HG03066 (cell line): ENCODE results near the gene BCOR.

Source experiments
- ATAC-seq: cut with Tn5 transposase; IDR thresholded peaks from one replicate; pipeline ENCODE4 v1.9.1; 2021; ENCODE audit warnings: low read depth; ENCODE audit not compliant: unreplicated experiment

BCOR gene

DNA sequence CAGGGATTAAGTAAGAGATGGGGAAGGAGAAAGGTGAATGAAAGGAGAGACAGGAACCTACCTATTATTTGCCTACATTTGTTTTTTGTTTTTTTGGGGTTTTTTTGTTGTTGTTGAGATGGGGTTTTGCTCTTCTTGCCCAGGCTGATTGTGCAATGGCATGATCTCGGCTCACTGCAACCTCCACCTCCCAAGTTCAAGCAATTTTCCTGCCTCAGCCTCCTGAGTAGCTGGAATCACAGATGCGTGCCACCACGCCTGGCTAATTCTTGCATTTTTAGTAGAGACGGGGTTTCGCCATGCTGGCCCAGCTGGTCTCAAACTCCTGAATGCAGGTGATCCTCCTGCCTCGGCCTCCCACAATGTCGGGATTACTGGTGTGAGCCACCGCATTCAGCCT, 57.9 kb downstream of the BCOR start:
- ATAC-seq, result no peak

DNA sequence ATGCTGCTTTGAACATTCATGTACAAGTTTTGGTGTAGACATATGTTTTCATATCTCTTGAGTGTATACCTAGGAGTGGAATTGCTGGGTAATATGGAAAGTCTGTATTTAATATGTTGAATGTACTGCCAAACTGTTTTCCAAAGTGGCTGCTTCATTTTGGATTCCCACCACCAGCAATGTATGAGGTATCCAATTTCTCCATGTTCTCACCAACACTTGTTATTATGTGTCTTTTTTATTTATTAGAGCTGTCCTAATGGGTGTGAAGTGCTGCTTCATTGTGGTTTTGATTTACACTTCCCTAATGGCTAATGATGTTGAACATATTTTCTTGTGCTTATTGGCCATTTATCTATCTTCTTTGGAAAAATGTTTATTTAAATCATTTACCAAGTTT, 60.4 kb downstream of the BCOR start:
- no peak for ATAC-seq

DNA sequence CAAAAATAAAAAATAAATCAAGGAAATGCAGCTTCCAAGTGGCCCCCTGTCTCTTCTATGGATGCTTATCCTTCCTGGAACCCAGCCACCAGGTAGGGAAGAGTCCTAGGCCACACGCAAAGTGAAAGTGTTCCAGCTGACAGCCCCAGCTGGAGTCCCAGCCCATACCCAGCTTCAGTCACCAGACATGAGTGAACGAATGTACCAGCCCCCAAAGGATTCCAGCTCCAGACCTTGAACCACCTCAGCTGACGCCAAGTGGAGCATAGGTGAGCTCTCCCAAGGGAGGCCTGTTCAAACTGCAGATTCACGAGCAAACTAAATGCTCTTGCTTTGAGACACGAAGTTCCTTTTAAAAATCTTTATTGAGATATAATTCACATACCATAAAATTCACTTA, 62.0 kb downstream of the BCOR start:
- no peak for ATAC-seq

DNA sequence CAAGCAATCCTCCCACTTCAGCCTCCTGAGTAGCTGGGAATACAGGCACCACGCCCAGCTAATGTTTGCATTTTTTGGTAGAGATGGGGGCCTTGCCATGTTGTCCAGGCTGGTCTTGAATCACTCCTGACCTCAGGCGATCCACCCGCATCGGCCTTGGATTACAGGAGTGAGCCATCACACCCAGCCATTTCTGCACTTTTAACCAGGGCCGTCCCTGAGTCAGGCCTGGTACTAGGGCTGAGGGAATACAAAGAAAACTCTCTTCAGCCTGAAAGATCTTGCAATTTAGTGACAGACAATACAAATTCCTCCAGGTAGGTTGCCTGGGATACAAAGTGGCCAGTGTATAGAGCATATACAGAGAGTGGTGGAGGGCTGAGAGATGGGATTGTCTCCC, 65.8 kb downstream of the BCOR start:
- no peak for ATAC-seq

DNA sequence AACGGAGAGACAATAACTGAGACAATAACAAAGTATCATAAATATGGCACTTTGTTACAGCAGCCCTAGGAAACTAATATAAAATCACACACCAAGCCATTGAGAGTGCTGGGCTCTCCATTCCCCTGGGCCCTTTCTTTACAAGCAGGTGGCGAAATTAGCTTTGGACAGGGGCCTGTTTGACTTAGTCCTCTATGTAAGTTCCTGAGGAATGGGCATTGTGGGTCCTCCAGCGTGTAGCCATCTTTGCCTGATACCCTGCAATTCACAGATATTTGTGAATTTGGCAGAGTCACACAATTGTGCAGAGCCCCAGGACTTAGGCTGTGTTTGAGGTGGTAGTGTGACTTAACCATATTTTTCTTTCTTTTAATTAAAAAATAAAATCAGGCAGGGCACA, 67.6 kb downstream of the BCOR start:
- no peak for ATAC-seq

DNA sequence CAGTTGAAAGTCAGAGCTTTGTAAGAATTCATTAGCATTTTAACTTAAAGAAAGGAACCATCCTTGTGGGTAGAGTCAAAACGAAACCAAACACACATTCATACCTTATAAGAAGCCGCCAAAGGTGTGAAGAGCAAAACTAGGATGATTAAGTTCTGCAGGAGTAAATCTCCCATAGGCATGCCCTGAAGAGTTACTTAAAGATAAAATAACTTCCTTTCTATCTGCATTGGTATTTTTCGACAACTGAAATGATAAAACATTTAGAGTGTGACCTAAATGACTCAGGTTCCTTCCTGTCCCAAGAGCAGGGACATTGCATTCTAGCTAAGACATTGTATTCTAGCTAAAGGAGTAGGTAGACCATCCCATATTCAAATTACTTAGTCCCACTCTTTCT, 75.3 kb downstream of the BCOR start:
- no peak for ATAC-seq

DNA sequence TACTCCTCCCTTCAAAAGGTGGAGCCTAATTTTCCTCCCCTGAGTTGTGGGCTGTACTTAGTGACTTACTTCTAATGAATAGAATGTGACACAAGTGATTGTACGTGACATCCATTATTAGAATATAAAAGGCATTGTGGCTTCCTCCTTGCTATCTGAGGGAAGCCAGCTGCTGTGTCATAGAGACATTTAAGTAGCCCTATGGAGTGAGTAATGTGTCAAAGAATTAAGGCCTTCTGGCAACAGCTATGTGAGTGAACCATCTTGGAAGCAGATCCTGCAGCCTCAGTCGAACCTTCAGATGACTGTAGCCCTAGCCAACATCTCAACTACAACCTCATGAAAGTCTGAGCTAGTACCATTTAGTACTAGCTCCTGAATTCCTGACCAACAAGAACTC, 76.1 kb downstream of the BCOR start:
- ATAC-seq, result no peak

DNA sequence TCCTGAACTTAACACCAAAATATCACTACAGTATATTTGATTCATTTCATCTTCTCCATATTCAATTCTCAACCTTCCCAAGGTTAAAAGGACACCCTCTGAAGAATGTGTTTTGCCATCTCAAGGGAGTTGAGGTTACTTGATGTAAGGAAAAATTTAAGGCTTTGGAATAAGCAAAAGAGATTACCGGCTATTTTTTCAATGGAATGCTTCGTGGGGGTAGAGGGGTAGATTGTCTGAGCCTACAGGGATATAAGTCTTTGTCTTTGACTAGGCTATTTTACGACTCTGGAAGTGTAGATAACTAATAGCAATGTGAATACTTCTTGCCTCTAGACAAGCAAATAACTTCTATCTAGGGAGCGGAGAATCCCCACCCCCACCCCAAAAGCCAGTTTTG, 78.2 kb downstream of the BCOR start:
- ATAC-seq, result no peak

DNA sequence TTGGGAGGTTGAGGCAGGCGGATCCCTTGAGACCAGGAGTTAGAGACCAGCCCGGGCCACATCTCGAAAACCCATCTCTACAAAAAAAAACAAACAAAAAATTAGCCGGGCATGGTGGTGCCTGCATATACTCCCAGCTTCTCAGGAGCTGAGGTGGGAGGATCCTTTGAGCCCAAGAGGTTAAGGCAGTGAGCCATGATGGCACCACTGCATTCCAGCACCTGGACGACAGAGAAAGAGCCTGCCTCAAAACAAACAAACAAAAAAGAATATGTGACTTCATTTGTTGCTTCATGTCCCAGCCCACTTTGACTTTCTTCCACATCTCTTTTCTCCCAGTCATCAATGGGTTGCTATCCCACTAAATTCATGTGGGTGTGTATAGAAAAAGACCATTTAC, 79.7 kb downstream of the BCOR start:
- no peak for ATAC-seq

DNA sequence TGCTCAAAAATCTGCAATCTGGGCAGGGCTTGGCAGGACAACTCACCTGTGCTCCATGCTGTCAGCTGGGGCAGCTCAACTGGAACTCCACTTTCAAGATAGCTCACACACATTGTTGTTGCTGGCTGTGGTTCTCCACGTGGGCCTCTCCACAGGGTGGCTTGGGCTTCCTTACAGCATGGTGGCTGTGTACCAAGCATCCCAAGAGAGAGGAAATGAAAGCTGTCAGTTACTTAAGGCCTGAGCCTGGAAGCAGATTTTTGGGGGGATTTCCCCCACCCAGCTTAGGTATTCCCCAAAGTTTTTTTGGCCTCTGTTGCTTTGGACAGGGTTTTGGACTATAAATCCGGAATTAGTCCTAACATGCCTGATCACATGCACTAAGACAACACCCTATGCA, 81.0 kb downstream of the BCOR start:
- ATAC-seq, result no peak

DNA sequence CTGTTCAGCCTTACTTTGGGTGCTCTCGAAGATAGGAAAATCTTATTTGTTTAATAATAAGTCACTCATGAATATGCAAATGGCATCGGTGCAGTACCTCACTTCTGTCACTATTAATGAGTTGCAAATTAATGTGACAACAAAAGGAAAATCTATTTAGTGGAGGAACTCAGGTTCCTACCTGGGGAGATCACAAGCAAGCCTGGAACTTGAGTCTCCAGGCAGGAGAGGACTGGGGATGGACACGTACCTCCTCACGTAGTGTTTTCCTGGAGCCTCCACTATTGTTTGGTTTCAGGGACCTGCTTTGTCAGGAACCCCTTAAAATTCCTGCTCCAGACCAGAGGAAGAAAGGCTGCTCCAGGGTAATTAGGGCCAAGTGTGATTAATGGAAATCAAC, 82.1 kb downstream of the BCOR start:
- no peak for ATAC-seq

DNA sequence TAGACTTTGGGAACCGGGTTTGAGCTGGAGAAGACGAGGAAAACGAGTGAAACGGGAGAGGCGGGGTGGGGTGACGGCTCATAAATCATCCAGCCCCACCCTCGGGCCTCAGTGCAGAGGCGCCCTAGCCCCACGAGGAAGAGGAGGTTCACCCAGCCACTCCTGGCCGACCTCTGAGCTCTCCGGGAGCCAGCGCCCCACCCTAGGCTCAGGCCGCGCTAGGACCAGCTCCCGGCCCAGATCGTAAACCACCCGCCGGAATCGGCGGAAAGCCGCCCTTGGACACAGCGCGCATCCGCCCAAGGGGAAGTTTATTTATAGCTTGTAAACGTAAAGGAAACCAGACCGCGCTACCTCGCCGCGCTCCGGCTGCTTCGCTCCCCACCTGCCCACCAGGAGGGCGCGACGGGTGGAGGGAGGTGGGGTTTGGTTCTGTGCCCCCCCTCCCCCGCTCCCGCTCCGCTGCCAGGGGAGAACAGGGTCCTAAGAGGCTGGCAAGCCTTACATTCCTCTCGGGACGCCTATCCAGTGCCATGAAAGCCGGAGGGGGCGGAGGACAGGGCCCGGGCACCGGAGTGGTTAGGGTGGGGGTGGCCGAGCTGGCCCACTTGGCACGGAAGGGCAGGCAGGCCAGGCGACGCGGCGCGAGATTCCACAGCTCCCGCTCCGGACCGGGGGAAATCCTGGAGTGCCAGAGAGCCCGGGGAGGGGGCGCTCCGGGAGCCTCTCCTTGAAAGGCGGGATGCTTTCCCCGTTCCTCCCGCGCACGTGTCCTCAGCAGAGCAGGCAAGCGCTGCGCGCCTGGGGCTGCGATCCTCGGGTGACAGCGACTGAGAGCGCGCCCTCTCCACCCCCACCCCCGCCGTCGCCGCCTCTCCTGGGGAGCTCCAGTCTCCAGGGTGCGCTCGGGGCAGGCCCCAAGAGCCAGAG, 84.2 kb downstream of the BCOR start:
- no peak for ATAC-seq

DNA sequence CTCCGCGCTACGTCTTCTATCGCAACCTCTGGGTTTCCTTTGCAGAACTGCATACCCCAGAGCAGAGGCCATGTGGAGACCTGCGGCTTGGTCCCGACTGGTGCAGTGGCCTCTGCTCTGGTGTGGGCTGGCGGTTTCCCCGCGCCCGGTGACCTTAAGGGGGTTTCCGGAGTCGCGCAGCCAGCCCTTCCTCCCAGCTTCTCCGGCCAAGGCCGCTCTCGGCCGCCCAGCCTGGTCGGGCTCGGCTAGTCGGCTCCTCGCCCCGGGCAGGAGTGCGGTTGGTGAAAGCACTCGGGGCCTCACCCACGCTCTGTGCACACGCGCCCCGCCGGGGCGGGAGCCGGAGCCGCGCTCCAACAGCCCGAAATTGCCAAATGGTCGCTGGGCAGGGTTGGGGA, 84.9 kb downstream of the BCOR start:
- ATAC-seq, result no peak

DNA sequence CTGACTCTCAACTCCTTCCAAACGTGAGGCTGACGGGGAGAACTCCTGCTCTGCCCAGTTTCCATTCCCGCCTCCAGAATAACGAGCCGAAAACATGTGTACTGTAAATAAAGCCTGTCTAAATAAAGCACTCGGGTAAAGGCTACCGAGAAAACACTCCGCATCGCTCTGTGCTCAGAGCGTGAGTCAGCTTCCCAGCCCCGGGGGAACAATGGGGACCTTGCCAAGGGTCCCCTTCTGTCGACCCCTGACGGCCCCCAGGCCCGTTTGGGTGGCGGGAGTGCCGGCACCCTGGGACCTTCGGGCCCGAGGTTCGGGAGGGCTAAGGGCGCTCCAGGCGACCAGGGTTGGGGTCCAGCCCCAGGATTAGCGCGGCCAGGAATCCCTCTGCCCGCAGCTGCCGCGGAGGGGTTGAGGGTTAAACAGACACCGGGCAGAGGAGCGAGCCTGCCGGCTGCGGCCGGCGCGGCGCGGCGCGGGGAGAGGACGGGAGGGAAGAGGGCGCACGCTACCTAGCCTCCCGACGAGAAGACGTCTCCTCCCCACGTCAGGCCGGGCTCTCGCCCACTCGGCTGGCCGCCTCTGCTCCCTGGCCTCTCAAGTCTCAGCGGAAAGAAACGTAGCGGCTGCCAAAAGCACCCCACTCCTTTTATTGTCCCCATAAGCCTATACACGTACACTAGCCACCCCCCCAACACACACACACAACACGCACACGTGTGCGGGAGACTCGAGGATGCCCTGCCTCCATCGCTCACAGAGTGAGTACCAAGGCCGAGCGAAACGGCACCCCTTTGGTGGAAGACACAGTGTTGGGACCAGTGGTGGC, 85.5 kb downstream of the BCOR start:
- ATAC-seq, result no peak

DNA sequence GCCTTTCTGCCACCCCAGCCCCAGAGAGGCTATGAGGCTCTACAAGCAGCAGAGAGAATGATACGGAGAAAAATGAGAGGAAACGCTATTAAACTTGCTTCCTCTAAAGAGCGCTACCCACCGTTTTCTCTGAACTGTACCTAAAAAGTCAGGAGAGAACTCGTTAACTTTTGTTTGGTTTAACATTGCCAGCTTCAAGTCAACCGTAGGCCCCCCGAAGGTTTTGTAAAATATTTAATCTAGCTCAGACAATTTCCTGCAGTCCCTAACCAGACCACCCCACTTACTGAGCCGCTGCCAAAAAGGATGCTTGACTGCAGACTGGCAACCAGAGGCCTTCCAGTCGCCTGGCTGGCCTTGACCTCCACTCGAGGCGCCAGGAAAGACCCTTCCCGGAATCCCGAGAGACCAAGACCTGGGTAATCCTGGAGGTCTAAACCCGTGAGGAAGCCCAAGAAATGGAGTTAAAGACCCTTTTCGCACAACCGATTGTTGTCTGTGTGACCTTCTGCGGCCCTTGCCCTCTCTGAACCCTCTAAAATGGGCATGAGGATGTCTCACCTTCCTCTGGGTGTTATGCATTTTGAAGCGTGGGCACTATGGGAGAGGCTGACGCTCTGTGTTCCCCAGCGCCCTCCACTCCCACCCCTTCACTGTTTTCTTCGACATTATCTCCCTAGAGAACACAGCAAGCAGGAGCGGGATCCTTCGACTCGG, 86.3 kb downstream of the BCOR start:
- no peak for ATAC-seq

DNA sequence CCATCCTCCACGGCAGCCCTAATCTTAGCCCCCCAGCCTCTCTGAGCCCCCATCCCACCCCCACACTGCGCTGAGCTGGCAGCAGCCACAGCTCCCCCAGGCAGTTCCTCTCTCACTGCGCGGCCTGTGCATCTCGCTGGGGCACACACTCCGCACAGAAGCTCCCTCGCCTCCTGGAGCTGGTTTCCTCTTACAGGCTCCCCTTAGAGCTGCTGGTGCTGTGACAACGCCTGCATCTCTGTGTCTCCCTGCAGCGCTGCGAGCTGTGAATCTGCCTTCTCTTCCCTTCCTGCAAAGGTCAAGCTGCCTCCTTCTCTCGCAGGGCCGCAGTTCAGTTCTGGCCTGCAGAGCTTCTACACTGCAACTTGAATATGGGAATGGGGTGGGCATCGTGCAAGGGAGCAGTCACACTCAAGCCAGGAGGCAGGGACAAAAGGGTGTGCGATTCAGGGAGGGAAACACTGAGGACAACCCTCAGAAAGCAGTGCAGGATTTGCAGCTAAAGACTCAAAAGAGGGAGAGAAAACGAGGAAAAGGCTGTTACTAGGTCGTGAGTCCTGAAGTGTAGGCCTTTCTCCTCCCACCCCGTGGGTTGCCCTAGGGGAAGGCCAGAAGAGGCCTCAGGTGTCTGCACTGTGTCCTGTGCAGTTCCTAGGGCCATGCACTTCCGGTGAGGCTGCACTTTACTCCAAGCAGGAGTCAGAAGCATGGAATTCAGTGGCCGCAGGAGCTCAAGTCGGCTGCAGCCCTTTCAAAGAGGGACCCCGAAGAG, 87.0 kb downstream of the BCOR start:
- no peak for ATAC-seq

DNA sequence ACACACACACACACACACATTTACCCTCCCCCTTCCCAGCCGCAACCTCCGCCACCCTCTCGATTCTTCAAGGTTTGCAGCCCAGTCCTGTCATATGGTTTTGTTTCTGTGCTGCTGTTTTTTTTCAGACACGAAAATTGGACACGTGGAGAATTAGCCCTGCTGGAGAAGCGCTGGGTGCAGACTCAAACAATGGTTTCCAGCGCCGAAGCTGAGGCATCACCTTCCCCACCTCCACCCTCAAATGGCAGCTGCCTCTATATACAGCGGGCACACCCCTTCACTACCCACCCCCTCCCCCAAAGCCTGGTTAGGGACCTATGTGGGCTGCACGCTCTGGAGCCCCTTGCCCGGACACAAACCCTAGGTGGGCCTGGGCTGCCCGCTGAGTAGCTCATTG, 87.9 kb downstream of the BCOR start:
- no peak for ATAC-seq

DNA sequence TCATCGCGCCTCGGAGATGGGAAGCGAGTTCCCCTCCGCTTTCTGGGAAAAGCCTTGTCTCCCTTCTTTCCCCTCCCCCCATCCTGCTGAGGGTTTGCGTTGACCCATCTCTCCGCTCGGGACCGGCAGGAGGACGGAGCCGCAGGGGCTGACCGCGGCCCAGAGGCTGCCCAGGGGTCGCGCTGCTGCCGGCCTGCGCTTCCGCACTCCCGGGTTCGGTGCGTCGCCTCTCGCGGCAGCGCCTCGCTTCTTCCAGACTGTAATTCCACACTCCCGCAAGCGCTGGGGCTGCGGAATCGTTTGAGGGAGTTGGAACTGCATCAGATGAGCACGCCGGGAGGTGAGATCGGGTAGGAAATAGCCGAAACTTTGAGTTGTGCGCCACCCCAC, 88.3 kb downstream of the BCOR start:
- ATAC-seq, result no peak

DNA sequence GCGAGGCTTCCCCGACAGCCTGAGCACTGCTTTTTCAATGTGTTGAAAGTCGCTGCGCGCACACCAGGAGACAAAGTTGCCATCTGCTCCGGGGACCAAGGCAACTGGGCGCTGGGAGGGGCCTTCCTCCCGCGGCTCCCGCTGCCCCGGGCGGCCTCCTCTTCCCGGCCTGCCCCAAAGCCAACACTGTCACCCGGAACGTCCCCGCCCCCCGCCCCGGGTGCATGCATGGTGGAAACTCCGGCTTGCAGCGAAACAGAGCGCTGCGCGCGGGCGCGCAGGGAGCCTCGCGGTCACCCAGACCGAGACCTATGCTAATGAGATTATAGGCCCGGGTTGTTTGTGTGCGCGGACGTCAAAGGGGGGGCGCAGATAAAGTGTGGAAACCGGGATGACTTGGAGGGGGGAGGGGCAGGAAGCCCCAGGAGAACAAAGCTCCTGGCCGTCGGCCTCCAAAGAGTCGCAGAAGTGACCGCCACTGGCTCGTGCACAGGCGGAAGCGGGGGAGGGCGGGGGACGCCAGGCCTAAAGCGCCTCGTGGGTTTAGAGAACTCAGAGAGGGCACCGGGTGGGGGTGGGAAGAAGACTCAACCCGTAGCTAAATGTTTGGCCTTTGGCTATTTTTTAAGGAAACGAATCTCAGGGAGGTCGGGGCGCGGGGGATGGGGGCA, 88.8 kb downstream of the BCOR start:
- no peak for ATAC-seq
